K562 (cell line): Measurements from ENCODE around the gene SAMM50. TPM values are rescaled to one million over a fixed set of nuclear protein-coding genes. Genes with fewer than 3 reads are reported as not detected.

ENCODE experiments used
- NFRKB ChIP-seq: fragments of 450-650 bp; IDR thresholded peaks from 2 replicates; pipeline ENCODE4 v1.6.1; 2016; ENCODE audit warnings: low read depth
- RBM39 ChIP-seq: fragments of 200-400 bp; formaldehyde crosslinking; optimal IDR thresholded peaks from 2 replicates; pipeline ENCODE3; 2018; ENCODE audit warnings: low read depth, low read length
- TGIF2 ChIP-seq: sonication (generic); formaldehyde crosslinking; IDR thresholded peaks from 2 replicates; pipeline ENCODE4 v1.8.1; 2022; ENCODE audit warnings: mild to moderate bottlenecking, missing genetic modification reagents, moderate library complexity
- ZBTB49 ChIP-seq: sonication (generic); formaldehyde crosslinking; IDR thresholded peaks from 2 replicates; pipeline ENCODE4 v1.8.0; 2022; ENCODE audit warnings: missing genetic modification reagents, mild to moderate bottlenecking, borderline replicate concordance
- ZNF140 ChIP-seq: fragments of 250-450 bp; sonication (Bioruptor Pico); IDR thresholded peaks from 2 replicates; pipeline ENCODE4 v1.8.0; 2021; ENCODE audit warnings: moderate library complexity, mild to moderate bottlenecking, inconsistent platforms
- ZNF174 ChIP-seq: fragments of 250-450 bp; sonication (Bioruptor Pico); IDR thresholded peaks from 2 replicates; pipeline ENCODE4 v1.4.0; 2020; ENCODE audit warnings: mild to moderate bottlenecking
- ZNF23 ChIP-seq: fragments of 250-450 bp; sonication (Bioruptor Pico); IDR thresholded peaks from 2 replicates; pipeline ENCODE4 v1.4.0; 2020; ENCODE audit warnings: mild to moderate bottlenecking
- ZNF551 ChIP-seq: fragments of 250-450 bp; sonication (Bioruptor Pico); IDR thresholded peaks from 2 replicates; pipeline ENCODE4 v1.5.0; 2021; ENCODE audit warnings: mild to moderate bottlenecking, moderate library complexity
- ZZZ3 ChIP-seq: fragments of 450-650 bp; IDR thresholded peaks from 2 replicates; pipeline ENCODE4 v1.6.1; 2016; ENCODE audit warnings: antibody characterized with exemption, mild to moderate bottlenecking, moderate library complexity
- polyA plus RNA-seq, 8 experiments: library from polyadenylated mRNA; depleted of rRNA in 4 of 8; stranded (reverse) in 5 of 8; unstranded in 3 of 8; fragments of >200 nt; fragmentation: Nextera tagmentation in 2 of 8; fragmentation: Illumina TruSeq in 1 of 8; extraction: Ambion mirVana in 2 of 8; extraction: Trizol in 1 of 8; gene quantifications; 2 replicates each; pipeline versions ENCODE4 v1.2.1 to v1.2.3, GENCODE V29; 2011 to 2014; ENCODE audit warnings: inconsistent platforms in 1 of 8, missing spikeins in 1 of 8
- total RNA-seq, 7 experiments: library from RNA; depleted of rRNA in 6 of 7; stranded (reverse); fragments of >200 nt in 6 of 7; fragmentation: Illumina TruSeq in 2 of 7; extraction: Trizol in 2 of 7; gene quantifications; 2 replicates each; pipeline versions ENCODE4 v1.2.1 to v1.2.3, GENCODE V29; 2011 to 2021; ENCODE audit warnings: low replicate concordance in 1 of 7
- TF ChIP-seq, protein P1 (sequence below): sonication (generic); formaldehyde crosslinking; IDR thresholded peaks from 2 replicates; pipeline ENCODE4 v1.8.0; 2023; ENCODE audit warnings: mild to moderate bottlenecking, missing genetic modification reagents
- TF ChIP-seq, protein P2 (sequence below), 2 experiments: IDR thresholded peaks; 2 replicates each; pipeline ENCODE4 v1.6.1; 2011; ENCODE audit warnings: borderline replicate concordance in 1 of 2, control low read depth in 1 of 2, low read depth in 1 of 2, low read length in 1 of 2, mild to moderate bottlenecking in 1 of 2, mixed read lengths in 1 of 2, moderate library complexity in 1 of 2; ENCODE audit not compliant: insufficient read depth in 1 of 2, insufficient read length in 1 of 2, poor library complexity in 1 of 2, severe bottlenecking in 1 of 2; ENCODE audit errors: extremely low read depth in 1 of 2
- TF ChIP-seq, protein P3 (sequence below): sonication (generic); formaldehyde crosslinking; IDR thresholded peaks from 2 replicates; pipeline ENCODE4 v1.4.0; 2020; ENCODE audit warnings: mild to moderate bottlenecking, missing genetic modification reagents
- TF ChIP-seq, protein P4 (sequence below): fragments of 250-450 bp; sonication (Bioruptor Pico); IDR thresholded peaks from 2 replicates; pipeline ENCODE4 v1.5.0; 2021; ENCODE audit warnings: mild to moderate bottlenecking, moderate library complexity

SAMM50 gene
- total and polyA plus RNA-seq, 9 of the 15 experiments (the other 6 are each of a cell fraction or from before 2014, with no cell fraction given), result 14.6 to 49.3 (median 38.1) TPM

DNA sequence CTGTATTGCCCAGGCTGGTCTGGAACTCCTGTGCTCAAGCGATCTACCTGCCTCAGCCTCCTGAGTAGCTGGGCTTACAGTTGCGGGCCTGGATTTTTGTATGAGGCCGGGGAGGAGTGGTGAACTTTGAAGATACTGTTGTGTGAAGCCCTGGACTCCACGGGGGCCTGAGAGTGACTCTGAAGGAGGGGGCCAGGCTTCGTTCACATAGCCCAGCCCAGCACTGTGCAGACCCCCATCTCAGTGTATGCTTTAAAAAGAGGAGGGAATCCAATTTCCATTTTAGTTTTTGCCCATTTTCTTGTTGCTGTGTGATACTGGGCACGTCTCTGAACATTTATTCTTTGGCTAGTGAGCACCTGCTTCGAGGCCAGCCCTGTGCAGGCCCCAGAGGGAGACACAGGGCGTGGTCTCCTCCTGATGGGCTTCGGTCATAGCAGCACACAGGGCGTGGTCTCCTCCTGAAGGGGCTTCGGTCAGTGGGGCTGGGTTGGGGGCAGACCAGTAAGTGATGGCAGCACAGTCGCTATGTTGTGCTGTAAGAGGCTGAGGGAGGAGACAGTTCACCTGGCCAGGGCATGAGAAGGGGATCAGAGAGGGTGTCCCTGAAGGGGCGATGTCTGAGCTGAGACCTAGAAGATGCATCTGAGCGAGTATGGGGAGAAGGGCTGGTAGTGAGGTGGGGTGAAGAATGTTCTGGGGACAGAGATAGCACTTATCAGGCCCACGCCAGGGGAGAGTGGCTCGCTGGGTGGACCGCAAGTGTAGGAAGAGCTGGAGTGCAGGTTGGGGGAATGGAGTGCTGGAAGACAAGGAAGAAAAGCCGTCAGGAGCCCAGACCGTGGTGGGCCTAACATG is 14.0 kb downstream of the SAMM50 start (continued):
- TF ChIP-seq, protein P1, sequence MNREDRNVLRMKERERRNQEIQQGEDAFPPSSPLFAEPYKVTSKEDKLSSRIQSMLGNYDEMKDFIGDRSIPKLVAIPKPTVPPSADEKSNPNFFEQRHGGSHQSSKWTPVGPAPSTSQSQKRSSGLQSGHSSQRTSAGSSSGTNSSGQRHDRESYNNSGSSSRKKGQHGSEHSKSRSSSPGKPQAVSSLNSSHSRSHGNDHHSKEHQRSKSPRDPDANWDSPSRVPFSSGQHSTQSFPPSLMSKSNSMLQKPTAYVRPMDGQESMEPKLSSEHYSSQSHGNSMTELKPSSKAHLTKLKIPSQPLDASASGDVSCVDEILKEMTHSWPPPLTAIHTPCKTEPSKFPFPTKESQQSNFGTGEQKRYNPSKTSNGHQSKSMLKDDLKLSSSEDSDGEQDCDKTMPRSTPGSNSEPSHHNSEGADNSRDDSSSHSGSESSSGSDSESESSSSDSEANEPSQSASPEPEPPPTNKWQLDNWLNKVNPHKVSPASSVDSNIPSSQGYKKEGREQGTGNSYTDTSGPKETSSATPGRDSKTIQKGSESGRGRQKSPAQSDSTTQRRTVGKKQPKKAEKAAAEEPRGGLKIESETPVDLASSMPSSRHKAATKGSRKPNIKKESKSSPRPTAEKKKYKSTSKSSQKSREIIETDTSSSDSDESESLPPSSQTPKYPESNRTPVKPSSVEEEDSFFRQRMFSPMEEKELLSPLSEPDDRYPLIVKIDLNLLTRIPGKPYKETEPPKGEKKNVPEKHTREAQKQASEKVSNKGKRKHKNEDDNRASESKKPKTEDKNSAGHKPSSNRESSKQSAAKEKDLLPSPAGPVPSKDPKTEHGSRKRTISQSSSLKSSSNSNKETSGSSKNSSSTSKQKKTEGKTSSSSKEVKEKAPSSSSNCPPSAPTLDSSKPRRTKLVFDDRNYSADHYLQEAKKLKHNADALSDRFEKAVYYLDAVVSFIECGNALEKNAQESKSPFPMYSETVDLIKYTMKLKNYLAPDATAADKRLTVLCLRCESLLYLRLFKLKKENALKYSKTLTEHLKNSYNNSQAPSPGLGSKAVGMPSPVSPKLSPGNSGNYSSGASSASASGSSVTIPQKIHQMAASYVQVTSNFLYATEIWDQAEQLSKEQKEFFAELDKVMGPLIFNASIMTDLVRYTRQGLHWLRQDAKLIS (CRISPR knock-in tag), result no peak
- TF ChIP-seq ZBTB49 (no peak), RBM39 (no peak), ZNF23 (CRISPR knock-in tag) (no peak), ZNF140 (CRISPR knock-in tag) (no peak), ZZZ3 (no peak), NFRKB (peak; percentile 50; the same call in 1 of the 2 replicates), TGIF2 (CRISPR knock-in tag) (no peak), ZNF174 (CRISPR knock-in tag) (no peak), ZNF551 (CRISPR knock-in tag) (no peak)
- TF ChIP-seq, protein P2, sequence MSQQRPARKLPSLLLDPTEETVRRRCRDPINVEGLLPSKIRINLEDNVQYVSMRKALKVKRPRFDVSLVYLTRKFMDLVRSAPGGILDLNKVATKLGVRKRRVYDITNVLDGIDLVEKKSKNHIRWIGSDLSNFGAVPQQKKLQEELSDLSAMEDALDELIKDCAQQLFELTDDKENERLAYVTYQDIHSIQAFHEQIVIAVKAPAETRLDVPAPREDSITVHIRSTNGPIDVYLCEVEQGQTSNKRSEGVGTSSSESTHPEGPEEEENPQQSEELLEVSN (IDR thresholded peaks at IDR 0.05; ENCODE audit: borderline replicate concordance in 1 of 2, extremely low read depth in 1 of 2, insufficient read depth in 1 of 2, insufficient read length in 1 of 2, low read depth in 1 of 2, low read length in 1 of 2, poor library complexity in 1 of 2, severe bottlenecking in 1 of 2), result no peak
- TF ChIP-seq, protein P3, sequence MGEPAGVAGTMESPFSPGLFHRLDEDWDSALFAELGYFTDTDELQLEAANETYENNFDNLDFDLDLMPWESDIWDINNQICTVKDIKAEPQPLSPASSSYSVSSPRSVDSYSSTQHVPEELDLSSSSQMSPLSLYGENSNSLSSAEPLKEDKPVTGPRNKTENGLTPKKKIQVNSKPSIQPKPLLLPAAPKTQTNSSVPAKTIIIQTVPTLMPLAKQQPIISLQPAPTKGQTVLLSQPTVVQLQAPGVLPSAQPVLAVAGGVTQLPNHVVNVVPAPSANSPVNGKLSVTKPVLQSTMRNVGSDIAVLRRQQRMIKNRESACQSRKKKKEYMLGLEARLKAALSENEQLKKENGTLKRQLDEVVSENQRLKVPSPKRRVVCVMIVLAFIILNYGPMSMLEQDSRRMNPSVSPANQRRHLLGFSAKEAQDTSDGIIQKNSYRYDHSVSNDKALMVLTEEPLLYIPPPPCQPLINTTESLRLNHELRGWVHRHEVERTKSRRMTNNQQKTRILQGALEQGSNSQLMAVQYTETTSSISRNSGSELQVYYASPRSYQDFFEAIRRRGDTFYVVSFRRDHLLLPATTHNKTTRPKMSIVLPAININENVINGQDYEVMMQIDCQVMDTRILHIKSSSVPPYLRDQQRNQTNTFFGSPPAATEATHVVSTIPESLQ (CRISPR knock-in tag), result no peak
- TF ChIP-seq, protein P4, sequence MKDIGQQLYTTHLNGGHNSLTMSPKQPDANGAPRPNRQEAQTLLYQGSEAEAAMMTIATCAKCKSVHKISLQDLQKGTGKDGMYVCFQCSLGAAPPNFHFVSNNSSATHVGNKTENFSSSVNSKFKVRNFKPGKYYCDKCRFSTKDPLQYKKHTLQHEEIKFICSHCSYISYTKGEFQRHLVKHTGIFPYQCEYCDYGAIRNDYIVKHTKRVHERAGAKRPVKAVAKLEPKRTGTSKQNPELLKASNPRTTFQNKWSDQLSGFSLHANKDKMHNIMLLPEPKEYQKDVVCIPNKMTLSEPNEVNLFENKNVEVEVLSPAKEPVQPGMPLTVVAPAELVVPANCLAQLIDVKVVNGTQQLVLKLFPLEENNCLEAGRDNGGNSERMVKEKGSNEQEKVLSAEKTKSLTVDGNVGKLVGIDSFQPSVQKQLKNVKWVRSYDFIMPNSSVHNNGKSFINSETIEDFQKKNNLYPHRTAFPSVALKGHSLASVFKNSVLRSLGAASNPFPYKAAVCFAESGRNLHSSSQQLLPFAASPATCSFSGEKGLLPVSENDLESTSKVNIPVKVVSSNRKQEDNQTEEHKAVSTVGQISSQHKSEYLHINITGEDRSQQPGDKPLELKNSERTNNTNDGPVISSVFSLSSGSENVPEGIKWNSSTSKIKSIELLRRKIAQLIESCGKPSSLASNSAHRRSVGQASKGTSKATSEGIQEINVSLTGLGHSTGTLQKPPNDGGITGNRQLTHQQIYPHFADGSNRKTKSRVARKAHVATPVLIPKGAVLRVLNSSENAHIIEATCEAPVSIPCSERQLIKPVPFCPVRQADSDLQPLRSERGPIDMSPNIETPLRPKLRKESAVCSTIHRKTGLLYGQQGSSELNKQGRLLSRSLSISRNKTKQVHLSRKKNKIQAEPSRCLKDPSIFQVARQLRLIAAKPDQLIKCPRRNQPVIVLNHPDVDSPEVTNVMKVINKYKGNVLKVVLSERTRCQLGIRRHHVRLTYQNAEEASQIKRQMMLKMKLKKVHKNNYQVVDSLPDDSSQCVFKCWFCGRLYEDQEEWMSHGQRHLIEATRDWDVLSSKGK (CRISPR knock-in tag), result no peak
